ENCODE results near the gene NME7.

DNA sequence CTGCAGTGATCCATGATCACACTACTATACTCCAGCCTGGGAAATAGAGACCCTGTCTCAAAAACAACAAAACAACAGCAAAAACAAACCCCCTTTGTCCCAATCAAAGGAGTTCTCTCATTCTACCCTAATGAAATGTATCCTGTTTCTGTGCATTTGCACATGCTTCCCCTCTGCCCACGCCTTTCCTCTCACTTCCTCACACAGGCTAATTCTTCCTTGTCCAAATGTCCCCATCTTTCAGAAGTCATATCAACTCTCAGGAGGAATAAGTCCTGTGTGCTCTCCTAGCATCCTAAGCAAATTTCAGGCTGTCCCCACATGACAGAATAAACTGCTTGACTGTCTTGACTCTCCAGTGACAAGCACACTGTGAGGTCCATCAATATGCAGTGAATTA is 269.2 kb downstream of the NME7 start:
- TF ChIP-seq, protein P1, sequence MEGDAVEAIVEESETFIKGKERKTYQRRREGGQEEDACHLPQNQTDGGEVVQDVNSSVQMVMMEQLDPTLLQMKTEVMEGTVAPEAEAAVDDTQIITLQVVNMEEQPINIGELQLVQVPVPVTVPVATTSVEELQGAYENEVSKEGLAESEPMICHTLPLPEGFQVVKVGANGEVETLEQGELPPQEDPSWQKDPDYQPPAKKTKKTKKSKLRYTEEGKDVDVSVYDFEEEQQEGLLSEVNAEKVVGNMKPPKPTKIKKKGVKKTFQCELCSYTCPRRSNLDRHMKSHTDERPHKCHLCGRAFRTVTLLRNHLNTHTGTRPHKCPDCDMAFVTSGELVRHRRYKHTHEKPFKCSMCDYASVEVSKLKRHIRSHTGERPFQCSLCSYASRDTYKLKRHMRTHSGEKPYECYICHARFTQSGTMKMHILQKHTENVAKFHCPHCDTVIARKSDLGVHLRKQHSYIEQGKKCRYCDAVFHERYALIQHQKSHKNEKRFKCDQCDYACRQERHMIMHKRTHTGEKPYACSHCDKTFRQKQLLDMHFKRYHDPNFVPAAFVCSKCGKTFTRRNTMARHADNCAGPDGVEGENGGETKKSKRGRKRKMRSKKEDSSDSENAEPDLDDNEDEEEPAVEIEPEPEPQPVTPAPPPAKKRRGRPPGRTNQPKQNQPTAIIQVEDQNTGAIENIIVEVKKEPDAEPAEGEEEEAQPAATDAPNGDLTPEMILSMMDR (IDR thresholded peaks at IDR 0.05; ENCODE audit: low read depth, low read length, missing input control), result no peak
- TF ChIP-seq RAD21 (IDR thresholded peaks at IDR 0.05), result no peak
- TF ChIP-seq, protein P2, sequence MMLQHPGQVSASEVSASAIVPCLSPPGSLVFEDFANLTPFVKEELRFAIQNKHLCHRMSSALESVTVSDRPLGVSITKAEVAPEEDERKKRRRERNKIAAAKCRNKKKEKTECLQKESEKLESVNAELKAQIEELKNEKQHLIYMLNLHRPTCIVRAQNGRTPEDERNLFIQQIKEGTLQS (IDR thresholded peaks at IDR 0.05), result no peak
- TF ChIP-seq, protein P3, sequence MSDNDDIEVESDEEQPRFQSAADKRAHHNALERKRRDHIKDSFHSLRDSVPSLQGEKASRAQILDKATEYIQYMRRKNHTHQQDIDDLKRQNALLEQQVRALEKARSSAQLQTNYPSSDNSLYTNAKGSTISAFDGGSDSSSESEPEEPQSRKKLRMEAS (IDR thresholded peaks at IDR 0.05), result no peak
- no peak for TF ChIP-seq TAF1 (conservative IDR thresholded peaks at IDR 0.05)
- TF ChIP-seq, protein P4, sequence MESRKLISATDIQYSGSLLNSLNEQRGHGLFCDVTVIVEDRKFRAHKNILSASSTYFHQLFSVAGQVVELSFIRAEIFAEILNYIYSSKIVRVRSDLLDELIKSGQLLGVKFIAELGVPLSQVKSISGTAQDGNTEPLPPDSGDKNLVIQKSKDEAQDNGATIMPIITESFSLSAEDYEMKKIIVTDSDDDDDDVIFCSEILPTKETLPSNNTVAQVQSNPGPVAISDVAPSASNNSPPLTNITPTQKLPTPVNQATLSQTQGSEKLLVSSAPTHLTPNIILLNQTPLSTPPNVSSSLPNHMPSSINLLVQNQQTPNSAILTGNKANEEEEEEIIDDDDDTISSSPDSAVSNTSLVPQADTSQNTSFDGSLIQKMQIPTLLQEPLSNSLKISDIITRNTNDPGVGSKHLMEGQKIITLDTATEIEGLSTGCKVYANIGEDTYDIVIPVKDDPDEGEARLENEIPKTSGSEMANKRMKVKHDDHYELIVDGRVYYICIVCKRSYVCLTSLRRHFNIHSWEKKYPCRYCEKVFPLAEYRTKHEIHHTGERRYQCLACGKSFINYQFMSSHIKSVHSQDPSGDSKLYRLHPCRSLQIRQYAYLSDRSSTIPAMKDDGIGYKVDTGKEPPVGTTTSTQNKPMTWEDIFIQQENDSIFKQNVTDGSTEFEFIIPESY (IDR thresholded peaks at IDR 0.05), result no peak
- TF ChIP-seq YY1 (IDR thresholded peaks at IDR 0.05), result no peak
- TF ChIP-seq NR2F2 (IDR thresholded peaks at IDR 0.05), result no peak
- no peak for TF ChIP-seq JUND (IDR thresholded peaks at IDR 0.05)

Measured in liver (tissue), 3 donors.